ENCODE data around the gene SYT9. TPM values are rescaled to one million over a fixed set of nuclear protein-coding genes. Genes with fewer than 3 reads are reported as not detected.

SYT9 gene
- total and polyA plus RNA-seq, 2 donors (not counting 1 experiment from before 2014, with no cell fraction given): not detected

- no peak overlapping the region for H3K4me3 ChIP-seq (ENCODE audit: control extremely low read depth in 1 of 5, extremely low read depth in 1 of 5, insufficient read depth in 1 of 5, low read depth in 2 of 5, low read length in 4 of 5)
- POLR2A ChIA-PET: no interaction called here
Measured at GRCh38 chr11:7286178-7286577, 34.5 kb downstream of the SYT9 start.

DNA sequence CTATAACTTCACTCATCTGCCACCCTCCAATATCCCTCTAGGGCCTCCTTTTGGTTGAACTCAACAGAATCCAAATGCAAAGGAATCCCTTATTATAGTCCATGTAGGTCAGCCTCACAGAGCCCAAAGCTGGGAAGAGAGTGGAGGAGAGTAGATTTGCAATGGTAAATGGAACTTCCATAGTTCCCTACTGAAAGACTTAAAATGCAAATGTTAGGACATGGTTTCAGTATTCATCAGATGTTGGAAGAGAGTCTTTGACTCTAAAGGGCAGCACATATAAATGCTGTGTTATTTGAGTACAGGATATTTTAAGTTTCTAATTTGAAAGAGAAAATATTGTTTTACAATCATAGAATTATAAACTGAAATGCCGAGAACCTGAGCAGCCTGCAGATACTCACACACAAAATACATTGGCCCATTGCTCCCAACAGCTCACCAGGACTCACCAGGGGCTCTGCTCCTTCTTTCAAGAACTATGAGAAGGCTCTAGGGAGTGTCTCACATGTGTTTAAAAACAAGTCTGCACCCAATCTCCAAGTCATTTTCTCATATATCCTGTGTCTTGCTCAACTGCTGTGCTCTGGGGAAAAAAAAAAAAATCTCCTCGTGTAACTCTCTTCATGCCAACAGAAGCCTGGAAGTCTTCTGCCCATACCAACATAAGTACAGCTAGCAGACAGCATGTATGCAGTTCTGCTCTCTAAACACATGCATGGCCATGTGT lies 39.6 kb downstream of the SYT9 start:
- Histone ChIP-seq H3K27me3 (replicated peaks in 1 of 4; ENCODE audit: control extremely low read depth in 1 of 4, control insufficient read depth in 3 of 4, insufficient read depth in 4 of 4, low read length in 3 of 4) (no peaks in the 10 kb centered on the region), H3K9ac (ENCODE audit: low read length) (no peak overlapping the region), H3K27ac (ENCODE audit: low read length in 2 of 2) (no peak overlapping the region), H3K36me3 (replicated peaks in 1 of 2; ENCODE audit: control extremely low read depth in 1 of 2, control insufficient read depth in 1 of 2, extremely low read depth in 1 of 2, insufficient read depth in 2 of 2, low read length in 1 of 2) (no peaks in the 10 kb centered on the region), H3K79me2 (ENCODE audit: control insufficient read depth, insufficient read depth, low read length) (no peaks in the 10 kb centered on the region), H3K9me3 (ENCODE audit: control extremely low read depth in 1 of 3, control insufficient read depth in 2 of 3, insufficient read depth in 1 of 3, low read length in 2 of 3) (peaks cover 0 to 5% (median 4%) of the 10 kb centered on the region in 3 donors), H3K4me2 (replicated peaks; ENCODE audit: low read depth, low read length, poor library complexity, severe bottlenecking) (no peak overlapping the region), H2AFZ (ENCODE audit: insufficient read depth, low read depth, low read length, poor library complexity, severe bottlenecking) (no peak overlapping the region), H4K20me1 (ENCODE audit: control insufficient read depth, insufficient read depth, low read length, poor library complexity, severe bottlenecking) (no peaks in the 10 kb centered on the region), H3K4me3 (ENCODE audit: control extremely low read depth in 1 of 5, extremely low read depth in 1 of 5, insufficient read depth in 1 of 5, low read depth in 2 of 5, low read length in 4 of 5) (no peak overlapping the region), H3K4me1 (ENCODE audit: control insufficient read depth in 2 of 2, insufficient read depth in 2 of 2, low read length in 2 of 2) (no peaks in the 10 kb centered on the region)
- ChIA-PET POLR2A (no interaction called here), CTCF (no interaction called here)
- Mint-ChIP-seq H3K27me3 (peaks cover 16% of the 10 kb centered on the region), H3K4me3 (no peak overlapping the region), H3K27ac (no peak overlapping the region), H3K4me1 (no peaks in the 10 kb centered on the region), H3K9me3 (ENCODE audit: insufficient read depth) (peaks cover 6% of the 10 kb centered on the region)
- ATAC-seq (ENCODE audit: low read depth) (no peak), DNase-seq (no peak)
- intact Hi-C loops (cut with micrococcal nuclease): no loop called here
- no CpG with 5 or more reads among the region's 2 CpGs for WGBS (ENCODE audit: insufficient coverage)
- TF ChIP-seq, protein P1, sequence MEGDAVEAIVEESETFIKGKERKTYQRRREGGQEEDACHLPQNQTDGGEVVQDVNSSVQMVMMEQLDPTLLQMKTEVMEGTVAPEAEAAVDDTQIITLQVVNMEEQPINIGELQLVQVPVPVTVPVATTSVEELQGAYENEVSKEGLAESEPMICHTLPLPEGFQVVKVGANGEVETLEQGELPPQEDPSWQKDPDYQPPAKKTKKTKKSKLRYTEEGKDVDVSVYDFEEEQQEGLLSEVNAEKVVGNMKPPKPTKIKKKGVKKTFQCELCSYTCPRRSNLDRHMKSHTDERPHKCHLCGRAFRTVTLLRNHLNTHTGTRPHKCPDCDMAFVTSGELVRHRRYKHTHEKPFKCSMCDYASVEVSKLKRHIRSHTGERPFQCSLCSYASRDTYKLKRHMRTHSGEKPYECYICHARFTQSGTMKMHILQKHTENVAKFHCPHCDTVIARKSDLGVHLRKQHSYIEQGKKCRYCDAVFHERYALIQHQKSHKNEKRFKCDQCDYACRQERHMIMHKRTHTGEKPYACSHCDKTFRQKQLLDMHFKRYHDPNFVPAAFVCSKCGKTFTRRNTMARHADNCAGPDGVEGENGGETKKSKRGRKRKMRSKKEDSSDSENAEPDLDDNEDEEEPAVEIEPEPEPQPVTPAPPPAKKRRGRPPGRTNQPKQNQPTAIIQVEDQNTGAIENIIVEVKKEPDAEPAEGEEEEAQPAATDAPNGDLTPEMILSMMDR (IDR thresholded peaks at IDR 0.05): no peak
- no peak for TF ChIP-seq EZH2 (IDR thresholded peaks at IDR 0.05; ENCODE audit: borderline replicate concordance, insufficient read depth, low read depth, low read length, poor library complexity, severe bottlenecking)

More at GRCh38 chr11:7286178-7286577, 34.5 kb downstream of the SYT9 start:
- intact Hi-C loops (cut with micrococcal nuclease): no loop called here
- H3K9me3 Mint-ChIP-seq (ENCODE audit: insufficient read depth): peaks cover 6% of the 10 kb centered on the region
- H3K4me1 Mint-ChIP-seq: no peaks in the 10 kb centered on the region
- Histone ChIP-seq H3K9me3 (ENCODE audit: control extremely low read depth in 1 of 3, control insufficient read depth in 2 of 3, insufficient read depth in 1 of 3, low read length in 2 of 3) (peaks cover 0 to 10% (median 8%) of the 10 kb centered on the region in 3 donors), H2AFZ (ENCODE audit: insufficient read depth, low read depth, low read length, poor library complexity, severe bottlenecking) (no peak overlapping the region), H3K9ac (ENCODE audit: low read length) (no peak overlapping the region), H3K27ac (ENCODE audit: low read length in 2 of 2) (no peak overlapping the region), H3K4me1 (ENCODE audit: control insufficient read depth in 2 of 2, insufficient read depth in 2 of 2, low read length in 2 of 2) (no peaks in the 10 kb centered on the region), H3K36me3 (replicated peaks in 1 of 2; ENCODE audit: control extremely low read depth in 1 of 2, control insufficient read depth in 1 of 2, extremely low read depth in 1 of 2, insufficient read depth in 2 of 2, low read length in 1 of 2) (no peaks in the 10 kb centered on the region), H4K20me1 (ENCODE audit: control insufficient read depth, insufficient read depth, low read length, poor library complexity, severe bottlenecking) (no peaks in the 10 kb centered on the region), H3K4me2 (replicated peaks; ENCODE audit: low read depth, low read length, poor library complexity, severe bottlenecking) (no peak overlapping the region), H3K79me2 (ENCODE audit: control insufficient read depth, insufficient read depth, low read length) (no peaks in the 10 kb centered on the region), H3K27me3 (replicated peaks in 1 of 4; ENCODE audit: control extremely low read depth in 1 of 4, control insufficient read depth in 3 of 4, insufficient read depth in 4 of 4, low read length in 3 of 4) (no peaks in the 10 kb centered on the region)
- TF ChIP-seq, protein P1 (IDR thresholded peaks at IDR 0.05): no peak
- no peak for TF ChIP-seq EZH2 (IDR thresholded peaks at IDR 0.05; ENCODE audit: borderline replicate concordance, insufficient read depth, low read depth, low read length, poor library complexity, severe bottlenecking)
- DNase-seq: no peak
- H3K27ac Mint-ChIP-seq: no peak overlapping the region
- WGBS (ENCODE audit: insufficient coverage): 88% methylated on average over 1 of the region's 1 CpG
- no peak overlapping the region for H3K4me3 Mint-ChIP-seq
- CTCF ChIA-PET: no interaction called here
- H3K27me3 Mint-ChIP-seq: peaks cover 15% of the 10 kb centered on the region
- no peak for ATAC-seq (ENCODE audit: low read depth)

Measured in B cell (primary cell).